Measurements from ENCODE around the gene PRKCA.

PRKCA gene

GRCh38 chr17:66330646-66331037, 28.2 kb downstream of the PRKCA start:
- no peaks in the 10 kb centered on the region for H3K4me1 ChIP-seq (ENCODE audit: control insufficient read depth in 1 of 2, insufficient read depth in 1 of 2, low read depth in 1 of 2, low read length in 1 of 2)
- no peaks in the 10 kb centered on the region for H3K36me3 ChIP-seq
- H3K27me3 ChIP-seq = no peaks in the 10 kb centered on the region
- H3K4me3 ChIP-seq (ENCODE audit: low read depth in 1 of 2, low read length in 1 of 2) = no peak overlapping the region
- no peak overlapping the region for H3K27ac ChIP-seq
- TF ChIP-seq CTCF (IDR thresholded peaks at IDR 0.05) = no peak
- no peaks in the 10 kb centered on the region for H3K9me3 ChIP-seq

DNA sequence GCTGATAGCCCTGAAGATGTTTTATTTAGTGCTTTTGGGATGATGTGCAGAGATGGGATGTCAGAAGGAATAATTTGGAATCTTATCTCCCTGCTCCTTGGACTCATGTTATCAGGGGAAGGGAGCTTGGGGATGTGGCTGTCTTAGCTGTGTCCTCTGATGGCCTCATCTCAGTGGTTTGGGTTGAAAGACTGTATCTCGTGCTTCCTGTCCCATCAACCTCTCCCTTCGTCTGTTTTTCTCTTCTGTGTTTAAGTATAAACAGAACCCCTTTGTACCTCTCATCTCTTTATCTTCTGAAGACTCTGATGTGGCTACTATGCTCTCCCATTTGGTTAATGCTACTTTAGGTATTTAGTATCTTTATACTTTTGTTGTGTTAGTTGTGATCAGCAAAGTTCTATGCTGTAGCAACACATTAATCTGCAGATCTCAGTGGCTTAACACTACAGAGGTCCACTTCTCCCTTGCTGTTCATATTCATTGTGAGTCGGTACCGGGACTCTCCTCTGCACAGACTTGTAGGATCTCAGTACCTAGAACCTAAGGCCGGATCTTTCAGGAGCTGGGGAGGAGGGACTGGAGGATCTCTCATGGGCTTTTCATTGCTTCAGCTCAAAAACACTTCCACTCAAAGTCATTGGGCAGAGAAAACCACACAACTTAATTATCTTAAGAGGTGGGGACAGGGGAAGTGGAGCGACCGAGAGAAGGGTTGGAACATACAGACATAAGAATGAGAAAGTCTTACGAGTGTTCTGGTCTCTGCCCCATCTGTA, 28.8 kb downstream of the PRKCA start:
- TF ChIP-seq CTCF (IDR thresholded peaks at IDR 0.05) = no peak
- Histone ChIP-seq H3K36me3 (no peaks in the 10 kb centered on the region), H3K27me3 (no peaks in the 10 kb centered on the region), H3K9me3 (no peaks in the 10 kb centered on the region), H3K4me1 (ENCODE audit: control insufficient read depth in 1 of 2, insufficient read depth in 1 of 2, low read depth in 1 of 2, low read length in 1 of 2) (no peaks in the 10 kb centered on the region), H3K4me3 (ENCODE audit: low read depth in 1 of 2, low read length in 1 of 2) (no peak overlapping the region), H3K27ac (no peak overlapping the region)

DNA sequence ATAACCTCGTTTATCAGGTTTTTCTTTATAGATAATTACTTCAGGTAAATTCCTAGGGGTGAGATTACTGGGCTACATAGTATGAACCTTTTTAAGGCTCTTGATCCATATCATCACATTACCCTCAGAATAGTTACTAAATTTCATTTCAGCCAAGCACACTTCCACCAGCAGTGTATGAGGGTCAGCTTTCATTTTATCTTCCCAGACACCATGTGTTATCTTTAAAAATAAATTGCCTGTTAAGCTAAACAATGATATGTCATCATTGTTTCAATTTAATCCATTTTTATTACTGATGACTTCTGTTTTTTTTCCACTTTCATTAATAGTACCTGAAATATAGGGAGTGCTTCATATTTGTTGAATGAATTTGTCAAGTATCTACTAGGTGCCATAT, 33.4 kb downstream of the PRKCA start:
- H3K36me3 ChIP-seq = no peaks in the 10 kb centered on the region
- H3K27me3 ChIP-seq = no peaks in the 10 kb centered on the region
- H3K9me3 ChIP-seq = no peaks in the 10 kb centered on the region
- H3K4me1 ChIP-seq (ENCODE audit: control insufficient read depth in 1 of 2, insufficient read depth in 1 of 2, low read depth in 1 of 2, low read length in 1 of 2) = no peaks in the 10 kb centered on the region
- H3K27ac ChIP-seq = no peak overlapping the region
- H3K4me3 ChIP-seq (ENCODE audit: low read depth in 1 of 2, low read length in 1 of 2) = no peak overlapping the region
- no peak for TF ChIP-seq CTCF (IDR thresholded peaks at IDR 0.05)

DNA sequence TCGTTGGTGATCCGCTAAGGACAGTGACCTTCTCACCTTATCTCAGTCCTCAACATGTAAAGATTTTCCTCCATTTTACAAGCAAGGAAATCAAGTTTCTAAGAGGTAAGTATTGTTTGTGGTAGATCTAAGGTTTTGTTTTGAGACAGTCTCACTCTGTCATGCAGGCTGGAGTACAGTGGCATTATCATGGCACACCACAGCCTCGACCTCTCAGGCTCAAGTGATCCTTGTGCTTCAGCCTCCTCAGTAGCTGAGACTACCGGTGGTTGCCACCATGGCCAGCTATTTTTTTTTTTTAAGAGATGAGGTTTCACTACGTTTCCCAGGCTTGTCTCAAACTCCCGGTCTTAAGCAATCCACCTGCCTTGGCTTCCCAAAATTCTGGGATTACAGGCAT, 34.9 kb downstream of the PRKCA start:
- Histone ChIP-seq H3K27ac (no peak overlapping the region), H3K36me3 (no peaks in the 10 kb centered on the region), H3K4me3 (ENCODE audit: low read depth in 1 of 2, low read length in 1 of 2) (no peak overlapping the region), H3K9me3 (no peaks in the 10 kb centered on the region), H3K27me3 (no peaks in the 10 kb centered on the region), H3K4me1 (ENCODE audit: control insufficient read depth in 1 of 2, insufficient read depth in 1 of 2, low read depth in 1 of 2, low read length in 1 of 2) (no peaks in the 10 kb centered on the region)
- no peak for TF ChIP-seq CTCF (IDR thresholded peaks at IDR 0.05)

DNA sequence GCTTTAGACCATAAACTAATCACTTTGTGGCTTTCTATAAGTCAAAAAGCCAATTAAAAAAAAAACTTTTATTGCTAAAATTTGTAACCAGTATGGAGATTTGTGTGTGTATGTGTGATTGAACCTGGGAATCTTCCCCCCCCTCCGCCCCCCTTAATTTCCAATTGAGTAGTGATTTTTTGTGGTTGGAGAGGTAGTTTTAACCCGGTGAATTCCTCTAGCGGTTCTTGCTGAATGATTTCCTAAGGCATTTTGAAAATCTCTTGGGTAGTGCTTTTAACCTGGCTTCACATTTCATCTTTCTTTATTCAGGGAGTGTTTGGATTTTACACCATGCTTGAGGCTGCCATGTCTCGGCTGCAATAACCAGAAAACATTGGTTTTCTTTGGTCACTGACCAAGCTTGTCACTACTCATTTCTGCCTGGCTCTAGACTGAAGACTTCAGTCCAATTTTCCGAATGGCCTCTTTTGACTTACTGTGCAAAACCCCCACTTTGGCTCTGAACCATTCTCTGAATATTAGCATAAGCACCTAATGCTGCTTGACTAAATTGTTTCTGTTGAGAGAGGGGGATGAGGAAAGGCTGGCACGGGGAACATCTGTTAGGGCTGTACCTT, 35.6 kb downstream of the PRKCA start:
- no peaks in the 10 kb centered on the region for H3K27me3 ChIP-seq
- no peaks in the 10 kb centered on the region for H3K36me3 ChIP-seq
- no peak for TF ChIP-seq CTCF (IDR thresholded peaks at IDR 0.05)
- no peak overlapping the region for H3K27ac ChIP-seq
- no peak overlapping the region for H3K4me3 ChIP-seq (ENCODE audit: low read depth in 1 of 2, low read length in 1 of 2)
- no peaks in the 10 kb centered on the region for H3K4me1 ChIP-seq (ENCODE audit: control insufficient read depth in 1 of 2, insufficient read depth in 1 of 2, low read depth in 1 of 2, low read length in 1 of 2)
- H3K9me3 ChIP-seq = no peaks in the 10 kb centered on the region

Measured in neutrophil (primary cell).